Activated T-cell treated with anti-CD3 and anti-CD28 coated beads for 48 hours (primary cell): Measurements from ENCODE around the gene ARHGAP20.

ENCODE experiments used
- DNase-seq: peaks from one replicate; pipeline ENCODE4 v3.0.0-alpha.2; 2020; ENCODE audit warnings: low read depth

ARHGAP20 gene

GRCh38 chr11:110527146-110527545 is 185.1 kb downstream of the ARHGAP20 start:
- no peak for DNase-seq
